Left lung (tissue), 10 donors: Measurements from ENCODE around the gene DCLK3. TPM values are rescaled to one million over a fixed set of nuclear protein-coding genes. Genes with fewer than 3 reads are reported as not detected.

Experiments used
- ATAC-seq: fragments of 200-7000 bp; cut with Tn5 transposase; one replicate; pipeline ENCODE4 v1.9.1; 2020; ENCODE audit warnings: moderate library complexity
- DNase-seq, 4 donors: peaks; one replicate each; pipeline ENCODE4 v3.0.0-alpha.2; 2013 to 2020
- H3K27ac ChIP-seq, 2 donors: fragments of 200-600 bp; sonication (generic) in 1 of 2; one replicate each; pipeline versions ENCODE4 v1.5.0 to v1.8.0; 2020 to 2021
- H3K27me3 ChIP-seq, 2 donors: fragments of 200-600 bp; sonication (generic) in 1 of 2; one replicate each; pipeline versions ENCODE4 v1.5.0 to v1.8.0; 2020 to 2021
- H3K36me3 ChIP-seq, 2 donors: fragments of 200-600 bp; sonication (generic) in 1 of 2; one replicate each; pipeline versions ENCODE4 v1.5.0 to v1.8.0; 2020 to 2021
- H3K4me1 ChIP-seq, 2 donors: fragments of 200-600 bp; one replicate each; pipeline ENCODE4 v1.8.0; 2021
- H3K4me3 ChIP-seq, 2 donors: fragments of 200-600 bp; sonication (generic) in 1 of 2; one replicate each; pipeline versions ENCODE4 v1.5.0 to v1.8.0; 2020 to 2021; ENCODE audit warnings: mild to moderate bottlenecking in 1 of 2
- H3K9me3 ChIP-seq, 2 donors: fragments of 200-600 bp; sonication (generic) in 1 of 2; one replicate each; pipeline versions ENCODE4 v1.5.0 to v1.8.0; 2020 to 2021
- CTCF ChIP-seq, 2 donors: fragments of 200-600 bp; sonication (generic) in 1 of 2; IDR thresholded peaks; one replicate each; pipeline versions ENCODE4 v1.5.0 to v1.8.0; 2021; ENCODE audit warnings: antibody characterized with exemption in 2 of 2
- intact Hi-C, 2 donors: fragments of 100-400 bp; cut with DNase I; formaldehyde crosslinking; loops; one replicate each; pipeline versions ENCODE4 v1.11.2 to v1.14.2; 2022
- polyA plus RNA-seq, 6 donors: library from polyadenylated mRNA; unstranded; fragments of 120-200 nt; gene quantifications; one replicate each; pipeline ENCODE4 v1.2.1, GENCODE V29; 2013; ENCODE audit not compliant: insufficient read length in 6 of 6
- total RNA-seq, 2 donors: library from RNA; stranded (reverse); fragmentation: NEBNext Ultra II Directional; extraction: Animal tissue kit (Norgen Biotek cat#: 25700); gene quantifications; one replicate each; pipeline ENCODE4 v1.2.1, GENCODE V29; 2021
- donor health status: DM: no; HTN: yes; CAD: no.
- donor health status: DM: no; HTN: no; CAD: no.

DCLK3 gene
- total and polyA plus RNA-seq, 8 donors = 0.15 to 1.9 (median 1.4) TPM

DNA sequence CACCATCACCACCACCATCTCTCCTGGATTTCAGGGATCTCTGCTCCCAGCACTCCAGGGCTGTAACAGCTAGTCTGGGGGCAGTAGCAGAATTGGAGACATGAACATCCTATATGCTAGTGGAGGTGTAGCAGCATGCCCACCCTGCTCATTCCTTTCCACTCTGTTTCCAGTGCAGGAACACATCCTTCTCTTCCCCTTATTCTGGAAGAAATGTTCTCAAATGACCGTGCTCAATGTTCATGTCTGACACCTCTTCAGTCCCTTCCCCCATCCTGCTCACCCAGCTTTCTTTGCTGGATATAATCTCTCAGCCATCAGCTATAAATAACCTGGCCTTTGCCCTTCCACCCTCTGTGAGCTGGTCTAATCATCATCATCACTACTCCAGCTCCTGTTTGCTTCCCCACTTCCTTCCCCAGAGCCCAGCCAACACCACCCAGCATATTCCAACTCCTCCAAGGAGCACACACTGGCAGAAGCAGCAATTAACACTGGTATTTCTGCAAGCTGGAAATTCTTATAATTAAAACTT lies 31.1 kb downstream of the DCLK3 start:
- Histone ChIP-seq H3K4me1 (no peaks in the 10 kb centered on the region), H3K27me3 (no peaks in the 10 kb centered on the region), H3K36me3 (no peaks in the 10 kb centered on the region), H3K9me3 (no peaks in the 10 kb centered on the region), H3K27ac (no peak overlapping the region), H3K4me3 (no peak overlapping the region)
- no peak for TF ChIP-seq CTCF (IDR thresholded peaks at IDR 0.05)
- DNase-seq (no peak), ATAC-seq (no peak)
- intact Hi-C loops = loop anchor here in 1 of 2 donors (10.0 kb wide), 1 partner anchor 232 kb away; no protein-coding TSS in a partner anchor

- DNase-seq (no peak), ATAC-seq (no peak)
- H3K36me3 ChIP-seq = no peaks in the 10 kb centered on the region
- no peak overlapping the region for H3K4me3 ChIP-seq
- H3K27me3 ChIP-seq = no peaks in the 10 kb centered on the region
- H3K9me3 ChIP-seq = no peaks in the 10 kb centered on the region
- H3K4me1 ChIP-seq = no peaks in the 10 kb centered on the region
- intact Hi-C loops = loop anchor here in 1 of 2 donors (10.0 kb wide), 1 partner anchor 234 kb away; no protein-coding TSS in a partner anchor
- no peak overlapping the region for H3K27ac ChIP-seq
- TF ChIP-seq CTCF (IDR thresholded peaks at IDR 0.05) = no peak
These were observed 33.4 kb downstream of the DCLK3 start for GRCh38 chr3:36730966-36731365.

- DNase-seq (peak in 2 of 4 donors; percentile 48 to 64), ATAC-seq (peak; percentile 92)
- intact Hi-C loops = loop anchor here in 1 of 2 donors (2.0 to 10.0 kb wide), 2 partner anchors 139 to 235 kb away; no protein-coding TSS in a partner anchor
- Histone ChIP-seq H3K4me1 (no peaks in the 10 kb centered on the region), H3K27ac (no peak overlapping the region), H3K4me3 (no peak overlapping the region), H3K9me3 (no peaks in the 10 kb centered on the region), H3K36me3 (no peaks in the 10 kb centered on the region), H3K27me3 (no peaks in the 10 kb centered on the region)
- peak; percentile 32 to 74 for TF ChIP-seq CTCF (IDR thresholded peaks at IDR 0.05)
These were observed 34.9 kb downstream of the DCLK3 start for GRCh38 chr3:36729204-36730056.

DNA sequence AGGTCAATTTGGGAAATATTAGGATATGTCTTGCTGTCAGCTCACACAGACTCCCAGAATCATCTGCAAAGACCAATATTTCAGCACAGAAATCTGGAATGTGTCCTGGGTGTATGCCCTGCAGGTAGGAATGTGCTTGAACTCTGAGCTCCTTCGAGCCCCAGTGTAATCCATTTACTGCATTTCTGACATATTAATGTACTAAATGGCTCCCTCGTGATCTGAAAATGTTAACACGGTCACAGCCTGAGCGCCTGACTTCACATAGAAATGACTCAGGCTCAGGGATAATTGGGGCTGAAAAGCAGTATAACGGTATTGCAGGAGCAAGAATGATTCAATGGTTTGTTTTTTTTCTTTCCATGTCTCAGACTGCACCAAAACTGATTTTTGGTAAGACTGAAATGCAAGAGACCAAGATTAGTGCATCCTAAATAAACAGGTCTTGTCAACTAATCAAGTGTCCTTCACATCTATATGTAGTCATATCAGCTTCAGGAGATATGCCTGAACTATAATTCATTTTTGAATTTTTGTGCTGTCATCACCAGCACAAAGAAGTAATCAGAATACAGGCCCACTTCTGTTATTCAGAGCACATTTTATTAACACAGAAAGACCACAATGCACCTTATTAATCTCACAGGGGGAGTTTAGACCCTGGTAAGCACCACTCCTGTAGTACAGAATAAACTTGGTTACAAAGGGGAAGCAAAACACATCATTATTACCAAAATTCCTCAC lies 49.8 kb downstream of the DCLK3 start:
- Histone ChIP-seq H3K27ac (no peak overlapping the region), H3K27me3 (no peaks in the 10 kb centered on the region), H3K4me3 (no peak overlapping the region), H3K9me3 (no peaks in the 10 kb centered on the region), H3K4me1 (no peaks in the 10 kb centered on the region), H3K36me3 (no peaks in the 10 kb centered on the region)
- ATAC-seq = no peak
- intact Hi-C loops = no loop called here
- no peak for DNase-seq
- no peak for TF ChIP-seq CTCF (IDR thresholded peaks at IDR 0.05)

DNA sequence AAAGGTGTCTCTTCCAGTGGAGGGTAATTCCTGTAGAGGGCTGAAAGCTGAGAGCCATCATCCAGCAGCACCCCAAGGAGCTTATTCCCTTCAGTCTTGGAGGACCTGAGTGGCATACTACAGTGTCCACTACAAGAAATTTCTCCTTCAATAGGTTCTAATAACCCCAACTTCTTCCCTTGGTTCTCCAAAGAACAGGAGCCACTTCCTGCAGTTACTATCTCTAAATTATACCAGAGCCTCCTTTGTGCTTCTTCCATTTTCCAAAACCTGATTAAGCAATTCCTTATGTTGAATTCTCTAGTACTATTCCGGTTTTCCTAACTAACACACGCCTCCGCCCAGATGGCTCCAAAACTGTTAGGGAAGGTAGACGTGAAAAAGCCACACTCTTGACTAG lies 50.4 kb downstream of the DCLK3 start:
- H3K9me3 ChIP-seq = no peaks in the 10 kb centered on the region
- no peak overlapping the region for H3K27ac ChIP-seq
- H3K4me1 ChIP-seq = no peaks in the 10 kb centered on the region
- DNase-seq = no peak
- ATAC-seq = no peak
- no peaks in the 10 kb centered on the region for H3K27me3 ChIP-seq
- no peaks in the 10 kb centered on the region for H3K36me3 ChIP-seq
- H3K4me3 ChIP-seq = no peak overlapping the region
- intact Hi-C loops = no loop called here
- TF ChIP-seq CTCF (IDR thresholded peaks at IDR 0.05) = no peak
